Omental fat pad (tissue), 4 donors: ENCODE data around the gene MCCC1. TPM values are rescaled to one million over a fixed set of nuclear protein-coding genes. Genes with fewer than 3 reads are reported as not detected.

ENCODE experiments used
- ATAC-seq: fragments of 150-250 bp; one replicate; pipeline ENCODE4 v1.9.1; 2016; ENCODE audit warnings: mild to moderate bottlenecking, moderate library complexity; ENCODE audit not compliant: low FRiP score
- DNase-seq: peaks from one replicate; pipeline ENCODE4 v3.0.0-alpha.2; 2019; ENCODE audit warnings: low spot score
- total RNA-seq, 4 donors: library from RNA; depleted of rRNA; stranded (reverse); fragments of >200 nt; gene quantifications; one replicate each; pipeline ENCODE4 v1.1.0, GENCODE V29; 2016
- TF ChIP-seq, protein P1 (sequence below), 3 donors: fragments of 450-650 bp; IDR thresholded peaks; one replicate each; pipeline ENCODE4 v1.5.1; 2016 to 2017; ENCODE audit warnings: antibody characterized with exemption in 3 of 3, mild to moderate bottlenecking in 3 of 3, moderate library complexity in 2 of 3

Gene MCCC1
- total RNA-seq, 4 donors from 2014 or later, result 37.5 to 68.2 (median 49.3) TPM

DNA sequence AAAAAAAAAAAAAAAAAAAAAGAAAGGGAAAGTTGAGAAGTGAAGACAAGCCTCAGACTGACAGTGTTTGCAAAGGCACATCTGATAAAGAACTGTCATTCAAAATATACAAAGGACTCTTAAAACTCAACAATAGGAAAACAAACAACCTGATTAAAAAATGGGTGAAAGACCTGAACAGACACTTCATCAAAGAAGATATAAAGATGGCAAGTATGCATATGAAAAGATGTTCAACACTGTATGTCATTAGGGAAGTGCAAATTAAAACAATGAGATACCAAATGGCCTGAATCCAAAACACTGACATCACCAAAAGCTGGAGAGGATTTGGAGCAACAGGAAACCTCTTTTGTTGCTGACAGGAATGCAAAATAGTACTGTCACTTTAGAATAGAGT, 48.6 kb downstream of the MCCC1 start:
- ATAC-seq, result no peak
- TF ChIP-seq, protein P1, sequence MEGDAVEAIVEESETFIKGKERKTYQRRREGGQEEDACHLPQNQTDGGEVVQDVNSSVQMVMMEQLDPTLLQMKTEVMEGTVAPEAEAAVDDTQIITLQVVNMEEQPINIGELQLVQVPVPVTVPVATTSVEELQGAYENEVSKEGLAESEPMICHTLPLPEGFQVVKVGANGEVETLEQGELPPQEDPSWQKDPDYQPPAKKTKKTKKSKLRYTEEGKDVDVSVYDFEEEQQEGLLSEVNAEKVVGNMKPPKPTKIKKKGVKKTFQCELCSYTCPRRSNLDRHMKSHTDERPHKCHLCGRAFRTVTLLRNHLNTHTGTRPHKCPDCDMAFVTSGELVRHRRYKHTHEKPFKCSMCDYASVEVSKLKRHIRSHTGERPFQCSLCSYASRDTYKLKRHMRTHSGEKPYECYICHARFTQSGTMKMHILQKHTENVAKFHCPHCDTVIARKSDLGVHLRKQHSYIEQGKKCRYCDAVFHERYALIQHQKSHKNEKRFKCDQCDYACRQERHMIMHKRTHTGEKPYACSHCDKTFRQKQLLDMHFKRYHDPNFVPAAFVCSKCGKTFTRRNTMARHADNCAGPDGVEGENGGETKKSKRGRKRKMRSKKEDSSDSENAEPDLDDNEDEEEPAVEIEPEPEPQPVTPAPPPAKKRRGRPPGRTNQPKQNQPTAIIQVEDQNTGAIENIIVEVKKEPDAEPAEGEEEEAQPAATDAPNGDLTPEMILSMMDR (IDR thresholded peaks at IDR 0.05), result no peak
- no peak for DNase-seq

DNA sequence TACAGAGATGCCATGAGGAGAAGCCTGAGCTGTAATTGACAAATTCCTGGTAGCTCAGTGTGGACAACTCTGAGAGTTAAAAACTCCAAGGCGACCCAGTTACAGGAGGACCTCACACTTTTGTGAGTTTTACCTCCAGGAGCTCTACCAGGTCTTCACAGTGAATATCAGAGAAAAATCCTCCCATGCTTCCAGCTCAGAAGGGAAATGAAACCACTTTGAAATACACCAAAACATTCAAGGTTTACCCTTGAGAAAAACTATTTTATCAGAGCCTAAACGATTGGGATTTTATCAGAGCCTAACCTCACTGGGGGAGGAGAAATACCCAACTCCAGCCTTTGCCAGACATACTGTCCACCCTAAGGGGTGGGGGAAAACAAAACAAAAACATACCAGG, 52.4 kb downstream of the MCCC1 start:
- DNase-seq, result no peak
- TF ChIP-seq, protein P1 (IDR thresholded peaks at IDR 0.05), result no peak
- no peak for ATAC-seq

DNA sequence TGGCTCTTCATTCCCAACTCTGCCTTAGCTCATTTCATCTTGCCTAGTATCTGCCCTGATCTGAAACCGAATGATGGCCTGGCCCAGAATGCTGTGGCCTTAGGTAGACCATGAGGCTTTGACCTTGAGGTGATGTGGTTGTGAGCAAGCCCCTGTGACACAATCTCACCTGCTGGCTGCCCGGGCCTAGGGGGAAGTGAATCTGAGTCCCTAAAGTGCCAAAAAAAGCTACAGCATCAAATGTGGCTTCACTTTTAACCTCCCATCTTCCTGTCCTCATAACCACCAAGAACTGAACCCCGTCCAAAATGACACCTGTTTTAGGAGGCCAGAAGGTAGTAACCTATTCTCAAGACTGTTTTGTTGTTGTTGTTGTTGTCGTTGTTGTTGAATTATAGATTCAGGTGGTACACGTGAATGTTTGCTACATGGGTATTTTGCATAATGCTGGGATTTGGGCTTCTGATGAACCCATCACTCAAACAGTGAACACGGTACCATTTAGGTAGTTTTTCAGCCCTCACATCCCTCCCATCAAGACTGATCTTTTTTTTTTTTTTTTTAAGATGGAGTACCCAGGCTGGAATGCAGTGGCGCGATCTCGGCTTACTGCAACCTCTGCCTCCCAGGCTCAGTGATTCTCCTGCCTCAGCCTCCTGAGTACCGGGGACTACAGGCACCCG, 54.6 kb downstream of the MCCC1 start:
- TF ChIP-seq, protein P1 (IDR thresholded peaks at IDR 0.05), result no peak
- ATAC-seq (no peak), DNase-seq (no peak)

DNA sequence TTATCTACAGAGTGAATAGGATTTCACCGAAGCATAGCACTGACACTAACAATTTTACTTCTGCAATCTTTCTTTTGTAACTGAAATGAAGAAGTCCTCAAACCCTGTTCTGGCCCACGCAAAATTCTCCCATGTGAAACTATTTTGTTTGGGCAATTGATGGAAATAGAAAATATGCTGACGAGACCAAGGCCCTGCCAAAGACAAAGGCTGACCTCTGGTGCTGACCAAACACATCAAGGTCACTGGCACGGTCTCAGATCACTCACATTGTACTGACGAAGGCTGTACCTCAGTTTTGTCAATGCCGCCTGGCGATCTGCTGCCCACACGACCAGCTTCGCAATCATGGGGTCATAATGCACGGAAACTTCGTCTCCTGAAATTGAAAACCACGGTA, 60.5 kb downstream of the MCCC1 start:
- no peak for DNase-seq
- TF ChIP-seq, protein P1 (IDR thresholded peaks at IDR 0.05), result no peak
- ATAC-seq, result no peak

DNA sequence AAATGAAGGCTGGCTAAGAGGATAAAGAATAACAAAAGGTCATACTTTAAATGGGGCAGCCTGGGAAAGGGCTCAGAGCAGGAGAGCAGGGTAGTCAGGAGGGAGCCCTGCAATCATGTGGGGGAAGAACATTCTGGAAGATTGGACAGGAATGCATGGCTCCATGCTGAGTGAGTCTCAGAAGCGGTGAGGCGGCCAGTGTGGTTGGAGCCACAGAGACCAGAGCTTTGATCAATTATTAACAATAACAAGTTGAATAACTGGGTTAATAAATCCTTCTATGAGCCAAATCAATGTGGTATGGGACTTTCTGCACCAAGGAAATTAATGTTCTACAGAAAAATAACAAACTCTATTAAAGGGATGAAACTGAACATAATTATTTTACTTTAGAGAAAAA, 61.1 kb downstream of the MCCC1 start:
- no peak for DNase-seq
- TF ChIP-seq, protein P1 (IDR thresholded peaks at IDR 0.05), result no peak
- no peak for ATAC-seq

DNA sequence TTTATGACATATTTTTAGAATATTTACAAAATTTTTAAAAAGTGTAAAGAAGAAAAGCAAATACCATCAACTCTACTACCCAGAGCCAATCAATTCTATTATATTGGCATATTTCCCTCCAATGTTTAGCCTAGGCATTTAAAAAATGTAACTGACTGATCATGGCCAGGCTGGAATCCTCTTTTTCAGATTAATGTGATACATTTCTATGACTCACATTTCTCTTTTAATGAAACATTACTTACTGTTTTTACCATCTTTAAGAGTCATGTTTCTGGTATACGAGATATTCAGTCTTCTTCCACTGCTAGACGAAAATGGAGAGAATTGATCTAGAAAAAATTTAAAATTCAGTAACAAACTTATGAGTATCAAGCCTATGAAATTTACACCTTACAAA, 65.5 kb downstream of the MCCC1 start:
- ATAC-seq (no peak), DNase-seq (no peak)
- TF ChIP-seq, protein P1 (IDR thresholded peaks at IDR 0.05), result no peak

DNA sequence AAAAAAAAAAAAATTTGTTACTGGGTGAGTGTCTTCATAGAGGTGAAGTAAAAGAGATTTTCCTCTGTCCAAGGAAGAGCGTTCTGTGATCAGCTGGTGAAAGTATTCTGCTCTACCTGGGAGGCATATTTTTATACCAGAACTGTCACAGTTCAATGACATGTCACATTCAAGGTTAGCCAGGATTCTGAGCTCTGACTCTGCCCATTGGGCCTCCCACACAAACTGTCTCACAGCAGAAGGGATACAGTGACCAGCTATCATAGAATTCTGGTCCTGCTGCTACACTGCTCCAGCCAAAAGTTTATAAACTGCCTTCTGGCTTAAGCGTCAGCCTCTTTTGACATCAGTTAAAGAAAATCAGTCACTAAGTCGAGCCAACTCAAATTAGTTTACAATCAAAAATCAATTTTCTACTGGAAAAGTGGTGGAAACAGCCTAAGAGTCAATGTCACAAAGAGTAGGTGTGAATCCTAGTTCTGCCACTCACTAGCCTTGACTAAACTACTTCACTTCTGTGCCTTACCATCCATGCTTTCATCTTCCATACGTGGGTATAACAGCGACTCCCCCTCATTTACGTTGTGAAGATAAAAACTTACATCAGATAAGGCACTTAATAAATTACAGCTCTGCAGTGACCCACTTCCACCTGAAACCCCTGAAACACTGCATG, 66.3 kb downstream of the MCCC1 start:
- TF ChIP-seq, protein P1 (IDR thresholded peaks at IDR 0.05), result no peak
- ATAC-seq, result no peak
- DNase-seq, result no peak
